GM03348 (cell line): ENCODE data around the gene MRPL10.

Source experiments
- DNase-seq: peaks from one replicate; pipeline ENCODE4 v3.0.0; 2012; ENCODE audit warnings: low spot score

Gene MRPL10

DNA sequence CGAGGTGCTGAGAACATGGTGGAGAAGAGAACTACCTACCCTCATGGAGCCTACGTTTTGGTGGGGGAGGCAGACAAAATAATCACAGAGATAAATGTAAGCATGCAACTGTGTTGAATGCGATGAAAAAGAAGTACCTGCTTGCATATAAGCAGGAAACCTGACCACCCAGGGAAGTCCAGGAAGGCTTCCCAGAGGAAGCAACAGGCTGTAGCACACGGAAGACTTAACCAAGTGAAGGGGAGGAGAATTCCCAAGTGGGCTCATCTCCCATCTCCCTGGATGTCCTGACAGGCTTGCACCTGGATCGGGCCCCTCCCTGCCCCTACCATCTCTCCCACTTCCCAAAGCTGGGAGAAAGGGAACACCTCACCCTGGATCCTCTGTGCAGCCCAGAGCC, 7.7 kb upstream of the MRPL10 start:
- no peak for DNase-seq

GRCh38 chr17:47838636-47839035, 7.3 kb upstream of the MRPL10 start:
- DNase-seq, result no peak

GRCh38 chr17:47837401-47838039, 6.2 kb upstream of the MRPL10 start:
- DNase-seq, result no peak

- DNase-seq, result no peak
Measured at GRCh38 chr17:47836601-47837000, 5.3 kb upstream of the MRPL10 start.

- no peak for DNase-seq
Measured at GRCh38 chr17:47834756-47835155, 3.4 kb upstream of the MRPL10 start.

DNA sequence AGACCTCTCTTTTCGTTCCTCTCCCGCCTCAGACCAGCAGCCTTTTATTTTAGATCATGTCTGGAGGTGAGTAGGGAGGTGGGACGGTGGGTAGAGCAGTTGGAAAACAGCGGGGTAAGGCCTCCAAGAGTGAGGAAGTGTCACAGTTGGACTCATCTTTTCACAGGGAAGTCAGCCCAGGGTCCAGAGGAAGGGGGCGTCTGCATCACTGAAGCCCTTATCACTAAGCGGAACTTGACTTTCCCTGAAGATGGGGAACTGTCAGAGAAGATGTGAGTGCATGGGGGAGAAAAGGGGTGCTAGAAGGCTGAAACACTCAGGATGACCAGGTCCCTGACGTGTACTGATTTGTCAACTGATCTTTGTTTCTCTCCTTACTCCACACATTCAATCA, 590 bp upstream of the MRPL10 start:
- no peak for DNase-seq

DNA sequence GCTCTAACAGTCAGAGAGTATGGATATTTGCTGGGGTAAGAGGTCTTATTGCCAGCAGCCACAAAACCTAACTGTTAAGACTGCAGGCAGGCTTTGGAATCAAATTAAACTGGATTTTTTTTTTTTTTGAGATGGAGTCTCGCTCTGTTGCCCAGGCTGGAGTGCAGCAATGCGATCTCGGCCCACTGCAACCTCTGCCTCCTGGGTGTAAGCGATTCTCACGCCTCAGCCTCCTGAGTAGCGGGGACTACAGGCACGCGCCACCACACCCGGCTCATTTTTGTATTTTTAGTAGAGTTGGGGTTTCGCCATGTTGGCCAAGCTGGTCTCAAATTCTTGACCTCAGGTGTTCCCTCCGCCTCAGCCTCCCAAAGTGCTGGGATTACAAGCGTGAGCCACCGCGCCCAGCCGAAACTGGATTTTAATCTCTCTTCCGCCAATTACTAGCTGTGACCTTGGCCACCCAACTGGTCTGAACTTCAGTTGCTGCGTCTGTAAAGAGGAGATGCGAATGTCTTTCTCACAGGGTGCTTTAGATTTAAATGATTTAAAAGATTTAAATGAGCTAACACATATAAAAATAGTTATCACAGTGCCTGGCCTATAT, 842 bp downstream of the MRPL10 start:
- DNase-seq, result no peak

- no peak for DNase-seq
Measured at GRCh38 chr17:47829870-47830269, 1.5 kb downstream of the MRPL10 start.

DNA sequence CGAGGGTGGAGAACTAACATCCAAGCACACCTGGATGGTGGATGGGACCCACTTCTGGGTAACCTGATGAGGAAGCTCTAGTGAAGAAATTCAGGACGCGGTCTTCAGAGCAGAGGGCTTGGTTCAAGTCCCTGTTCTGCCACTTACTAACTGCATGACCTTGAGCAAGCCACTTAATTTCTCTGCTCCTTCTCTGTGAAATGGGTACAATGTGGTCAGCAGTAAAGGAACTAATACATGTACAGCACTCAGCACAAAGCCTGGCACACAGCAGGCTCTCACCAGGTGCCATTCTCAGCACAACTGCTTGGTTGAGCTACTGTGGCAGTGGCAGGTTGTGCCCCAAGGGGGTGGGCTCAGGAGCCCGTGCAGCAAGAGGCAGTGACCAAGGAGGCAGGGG, 7.8 kb downstream of the MRPL10 start:
- no peak for DNase-seq

DNA sequence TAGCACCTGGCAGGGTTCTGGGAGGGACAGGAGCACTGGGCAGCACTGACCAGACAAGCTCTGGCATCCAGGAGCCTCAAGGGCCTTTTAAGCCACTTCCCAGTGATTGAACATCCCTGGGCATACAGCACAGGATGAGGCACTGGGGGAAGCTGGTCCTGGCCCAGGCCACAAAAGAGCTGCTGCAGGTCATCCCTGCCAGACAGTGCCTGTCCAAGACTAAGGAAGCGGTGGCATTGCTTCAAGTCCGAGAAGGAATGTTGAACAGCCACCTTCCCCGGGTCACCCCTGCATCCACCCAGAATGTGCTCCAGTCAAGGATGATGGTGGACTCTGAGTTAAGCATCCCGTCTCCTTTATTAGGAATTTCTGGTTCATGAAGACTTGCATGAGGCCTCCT, 8.6 kb downstream of the MRPL10 start:
- DNase-seq, result no peak

DNA sequence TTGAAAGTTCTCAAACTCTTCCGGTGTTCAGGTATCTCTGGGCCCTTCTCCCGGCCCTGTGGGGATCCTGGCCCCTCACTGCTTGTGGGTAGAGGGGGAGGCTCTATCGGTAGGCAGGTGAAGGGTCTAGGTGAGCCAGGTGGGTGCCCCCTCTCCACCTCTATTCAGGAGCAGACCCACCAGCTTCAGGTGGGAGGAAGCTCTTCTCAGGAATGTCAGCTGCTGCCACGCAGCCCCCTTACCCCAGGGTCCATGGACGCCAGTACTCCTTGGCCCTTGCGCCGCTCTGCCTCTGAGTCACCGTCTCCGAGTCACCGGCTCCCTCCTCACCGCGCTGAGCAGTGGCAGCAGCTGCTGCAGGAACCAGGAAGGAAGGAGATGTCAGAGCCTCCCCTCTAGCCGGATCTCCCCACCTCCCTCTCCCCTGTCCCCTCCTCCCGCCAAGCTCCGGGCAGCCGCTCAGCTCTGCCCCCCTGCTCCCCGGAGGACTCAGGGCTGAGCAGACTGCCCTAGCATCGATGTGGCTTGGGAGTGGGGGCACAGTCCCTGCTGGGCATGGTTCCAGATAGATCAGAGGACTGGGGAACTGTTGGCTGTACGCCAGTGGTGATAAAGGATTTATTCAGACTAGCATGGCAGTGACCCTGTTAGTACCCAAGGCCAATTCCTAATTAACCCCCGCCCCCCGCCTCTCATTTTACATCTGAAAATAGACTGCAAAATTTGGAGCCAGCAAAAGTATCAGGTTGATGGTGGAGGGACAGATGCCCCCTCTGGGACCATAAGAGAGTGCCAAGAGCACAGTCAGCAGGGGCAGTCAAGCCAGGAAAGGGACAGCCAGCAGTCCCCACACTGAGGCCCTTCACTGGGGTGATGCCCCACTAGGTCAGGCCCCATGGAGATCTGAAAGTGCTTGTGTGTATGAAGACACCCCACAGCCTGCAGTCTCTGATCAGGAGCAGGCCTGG, 9.6 kb downstream of the MRPL10 start, which contains the start of gene OSBPL7:
TSS of gene OSBPL7 (minus strand) at position 371 of the 968 bp plus-strand sequence. CDS start 1,516 bp downstream, outside the sequence.
- peak; percentile 85 for DNase-seq

GRCh38 chr17:47821031-47821423, 10.3 kb downstream of the MRPL10 start:
- no peak for DNase-seq

- DNase-seq, result no peak
Measured at GRCh38 chr17:47820033-47820789, 11.1 kb downstream of the MRPL10 start.

DNA sequence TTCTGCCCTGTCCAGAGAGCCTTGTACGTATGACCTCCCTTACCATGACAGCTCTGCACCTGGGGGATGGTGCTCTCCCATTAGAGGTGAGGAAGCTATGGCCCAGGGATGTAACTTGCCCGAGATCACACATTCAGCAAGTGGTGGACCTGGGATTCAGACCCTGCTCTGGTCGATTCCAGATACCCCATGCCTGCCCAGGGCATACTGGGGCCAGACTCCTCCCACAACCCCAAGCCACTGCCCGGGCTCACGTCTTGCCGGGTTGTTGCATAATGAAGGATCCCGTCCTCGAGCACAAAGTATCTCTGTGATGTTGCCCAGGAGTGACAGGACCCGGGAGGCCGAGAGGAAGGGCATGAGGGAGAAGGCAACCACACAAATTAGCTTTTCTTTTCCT, 11.9 kb downstream of the MRPL10 start:
- DNase-seq, result no peak

DNA sequence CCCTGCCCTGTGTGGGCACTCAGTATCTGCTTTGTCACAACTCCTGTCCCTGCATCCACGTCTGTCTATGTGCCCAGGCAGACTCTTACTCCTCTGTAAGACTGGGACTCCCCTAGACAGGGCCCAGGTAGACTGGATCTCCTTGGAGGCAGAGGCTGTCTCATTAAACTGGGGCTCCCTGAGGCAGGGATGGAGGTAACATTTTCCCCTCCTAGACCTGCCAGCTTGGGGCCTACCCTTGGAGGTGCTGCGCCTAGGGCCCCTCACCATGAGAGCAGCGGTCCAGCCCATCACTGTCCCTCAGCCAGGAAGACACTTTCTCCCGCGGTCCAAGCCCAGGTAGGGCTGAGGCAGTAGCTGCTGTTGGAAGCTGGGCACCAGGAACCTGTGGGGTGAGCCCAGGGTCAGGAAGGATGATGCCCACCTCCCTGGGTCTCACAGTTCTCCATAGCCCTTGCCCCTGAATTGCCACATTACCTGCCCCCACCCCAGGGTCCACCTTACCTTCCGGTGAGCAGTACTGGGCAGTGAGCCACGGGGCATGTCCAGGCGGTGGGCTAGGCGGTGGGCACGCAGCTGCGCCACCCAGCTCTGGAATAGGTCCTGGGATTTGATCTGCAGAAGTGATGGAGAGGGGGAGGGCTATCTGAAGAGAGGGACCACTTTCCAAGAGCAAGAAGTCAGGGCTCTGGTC, 13.2 kb downstream of the MRPL10 start:
- no peak for DNase-seq

DNA sequence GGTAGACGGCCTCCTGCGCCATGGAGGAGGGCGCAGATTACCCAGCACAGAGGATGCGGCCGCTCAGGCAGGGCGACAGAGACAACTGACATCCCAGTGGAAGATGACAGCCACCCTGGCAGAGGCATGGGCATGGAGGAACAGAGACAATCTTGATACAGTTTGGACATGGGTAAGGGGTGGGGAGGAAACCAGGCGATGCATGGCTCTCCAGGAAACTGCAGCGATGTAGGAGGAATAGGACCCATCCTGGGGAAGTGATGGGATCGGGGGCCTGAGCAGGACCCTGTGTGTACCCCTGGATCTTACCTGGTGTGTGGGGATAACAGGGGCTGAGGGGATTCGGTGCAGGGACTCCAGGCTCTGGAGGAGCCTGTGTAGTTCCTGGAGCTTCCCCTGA, 14.4 kb downstream of the MRPL10 start:
- DNase-seq, result no peak

DNA sequence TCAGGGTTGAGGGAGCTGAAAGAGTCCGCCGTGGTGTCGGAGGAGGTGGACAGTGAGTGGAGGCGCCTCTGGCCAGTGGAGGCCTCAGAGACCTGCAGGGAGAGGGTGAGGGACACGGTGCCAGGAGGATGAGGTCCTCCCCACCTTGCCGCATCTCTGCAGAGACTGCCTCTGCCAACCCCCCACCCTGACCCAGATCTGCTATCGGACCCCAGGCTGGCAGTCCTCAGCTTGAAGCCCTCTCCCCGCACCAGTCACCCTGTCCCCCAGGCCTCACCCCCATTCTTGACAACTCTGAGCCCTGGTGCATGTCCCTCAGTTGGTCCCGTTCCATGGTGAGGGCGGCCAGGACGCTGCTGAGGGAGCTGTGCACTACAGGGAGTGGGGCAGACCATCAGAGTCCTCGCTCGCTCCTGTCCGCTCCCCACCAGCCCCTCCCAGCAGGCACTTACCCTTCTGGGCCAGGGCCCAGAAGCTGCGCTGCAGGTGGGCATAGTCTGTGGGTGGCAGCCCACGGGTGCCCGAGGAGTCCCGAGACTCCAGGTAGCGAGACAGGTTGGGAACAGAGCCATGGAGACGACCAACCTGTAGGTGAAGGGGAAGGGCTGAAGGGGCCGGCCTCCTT, 15.1 kb downstream of the MRPL10 start:
- no peak for DNase-seq

DNA sequence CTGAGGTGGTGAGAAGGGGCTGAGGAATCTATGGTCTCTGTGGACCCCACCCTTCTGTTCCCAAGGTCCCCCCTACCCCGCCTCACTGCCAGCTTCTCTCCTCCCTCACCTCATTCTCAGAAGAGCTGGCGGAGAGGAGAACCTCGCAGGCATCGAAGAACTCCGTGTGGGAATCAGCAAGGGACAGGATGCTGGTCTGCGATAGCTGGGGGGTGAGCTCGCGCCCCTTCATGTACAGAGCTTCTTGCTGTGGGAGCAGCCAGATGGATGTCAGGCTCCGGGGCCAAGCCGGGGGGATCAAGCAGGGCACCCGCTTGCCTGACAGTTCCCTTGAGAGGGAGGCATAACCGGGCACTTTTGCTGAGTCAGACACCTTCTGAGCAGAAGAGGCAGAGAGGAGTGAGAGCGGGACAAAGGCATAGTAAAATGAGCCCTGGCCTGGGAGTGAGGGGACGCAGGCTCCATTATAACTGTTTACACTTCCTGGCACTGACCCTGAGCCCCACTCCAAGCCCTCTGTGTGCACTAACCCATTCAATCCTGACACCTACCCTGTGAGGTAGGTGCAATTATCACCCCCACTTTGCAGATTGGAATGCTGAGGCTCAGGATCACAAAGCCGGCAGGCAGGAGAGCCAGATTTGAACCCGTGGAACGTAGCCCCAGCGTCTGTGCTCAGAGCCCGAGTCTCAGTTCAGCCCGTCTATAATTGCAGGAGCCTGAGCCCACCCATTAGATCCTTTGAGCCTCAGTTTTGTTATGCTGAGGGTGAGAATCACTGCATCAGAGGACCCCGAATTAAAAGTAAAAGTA, 16.0 kb downstream of the MRPL10 start:
- DNase-seq, result no peak

GRCh38 chr17:47813512-47814031, 17.8 kb downstream of the MRPL10 start:
- DNase-seq, result no peak

DNA sequence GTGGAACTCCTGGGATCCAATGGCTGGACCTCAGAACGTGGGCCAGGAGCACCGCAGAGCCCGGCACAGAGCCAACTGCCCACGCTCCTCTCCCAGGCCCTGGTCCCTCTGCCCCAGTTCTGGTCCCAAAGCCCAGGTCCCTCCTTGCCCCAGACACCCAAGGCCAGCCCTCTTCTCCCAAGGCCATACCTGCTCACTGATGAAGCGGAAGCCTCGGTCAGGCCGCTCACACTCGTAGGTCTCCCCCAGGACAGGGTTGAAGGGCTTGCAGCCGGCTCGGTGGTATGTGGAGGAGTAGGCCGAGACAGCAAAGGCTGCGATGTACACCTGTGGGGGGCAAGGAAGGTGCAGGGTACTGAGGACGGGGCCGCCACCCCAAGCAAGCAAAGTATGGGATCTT, 18.3 kb downstream of the MRPL10 start:
- no peak for DNase-seq
